Stimulated activated CD4-positive, alpha-beta T cell treated with anti-CD3 and anti-CD28 coated beads, Interleukin-1b, Interleukin-23, amount 100 ng/mL, for 48 hours (primary cell): ENCODE results near the gene NKAIN2.
"Not testable (repeated sequence)": the region's sequence is repeated elsewhere in the genome, so short reads cannot be mapped to it uniquely, and the experiment has no call there.

Experiments used
- DNase-seq: peaks from one replicate; pipeline ENCODE4 v3.0.0-alpha.2; 2020

Gene NKAIN2

GRCh38 chr6:124661097-124661661 is 857.5 kb downstream of the NKAIN2 start:
- DNase-seq, result no peak

DNA sequence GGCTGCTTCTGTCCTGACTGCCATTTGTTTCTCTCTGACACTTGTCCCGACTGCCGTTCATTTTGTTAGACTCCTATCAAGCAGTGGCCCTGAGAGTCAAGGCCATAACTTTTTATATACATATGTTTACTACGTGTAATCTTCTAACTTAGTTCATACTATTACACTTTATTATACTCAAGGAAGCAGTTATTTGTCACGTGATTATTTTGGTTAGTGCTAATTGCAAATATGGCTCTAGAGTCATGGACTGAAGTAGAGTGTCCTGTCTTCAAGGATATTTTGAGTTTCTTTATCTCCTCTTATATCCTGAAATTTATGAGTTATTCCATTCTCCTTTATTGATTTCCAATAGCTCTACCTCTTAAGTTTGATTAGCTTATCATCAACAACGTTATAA is 864.4 kb downstream of the NKAIN2 start:
- DNase-seq, result no peak

DNA sequence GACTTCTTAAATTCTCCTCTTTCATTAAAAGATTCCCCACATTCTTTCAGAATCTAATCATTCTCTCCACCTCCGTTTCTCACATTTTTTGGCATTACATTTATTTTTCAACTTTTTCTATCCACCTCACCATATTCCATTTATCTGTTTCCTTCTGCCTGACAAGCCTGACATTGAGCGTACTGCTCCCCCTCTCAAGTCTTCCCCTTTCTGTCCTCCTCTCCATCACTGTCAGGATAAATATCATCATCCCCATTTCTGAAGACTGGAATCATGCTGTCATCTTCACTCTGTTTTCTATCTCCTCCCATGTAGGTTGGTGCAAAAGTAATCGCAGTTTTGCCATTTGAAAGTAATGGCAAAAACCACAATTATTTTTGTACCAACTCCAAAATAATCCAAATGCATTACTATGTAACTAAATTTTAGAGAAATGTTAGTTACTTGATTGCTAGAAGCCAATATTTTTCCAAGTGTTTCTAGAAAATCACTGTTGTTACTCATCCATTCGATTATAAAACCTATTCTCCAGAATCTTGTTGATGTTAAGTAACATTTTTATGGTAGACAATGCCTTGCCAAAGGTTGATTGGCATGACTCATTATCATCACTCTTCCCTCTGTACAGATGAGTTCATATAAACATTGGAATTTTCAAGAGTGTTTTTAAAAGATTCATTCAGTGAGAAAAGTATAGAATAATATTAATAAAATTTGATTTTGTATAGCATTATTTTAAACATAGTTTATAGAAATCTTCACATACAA is 866.2 kb downstream of the NKAIN2 start:
- no peak for DNase-seq

DNA sequence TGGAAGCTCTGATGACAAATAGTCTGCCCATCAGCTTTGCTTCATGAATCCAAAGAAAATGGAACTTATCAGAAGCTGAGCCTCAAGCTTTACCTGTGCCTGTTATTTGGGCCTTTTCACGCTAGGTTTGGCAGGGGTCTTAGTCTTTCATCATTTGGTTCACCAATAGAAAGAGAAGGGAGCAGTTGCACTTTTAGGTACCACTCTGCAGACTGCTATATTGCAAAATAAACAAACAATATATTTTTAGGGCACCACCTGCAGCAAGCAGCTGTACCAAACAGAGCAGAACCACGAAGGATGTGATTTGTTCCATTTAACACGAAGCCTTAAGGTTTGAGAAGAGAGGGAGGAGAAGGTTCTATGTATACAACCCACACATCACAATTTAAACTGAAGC is 867.1 kb downstream of the NKAIN2 start:
- no peak for DNase-seq

DNA sequence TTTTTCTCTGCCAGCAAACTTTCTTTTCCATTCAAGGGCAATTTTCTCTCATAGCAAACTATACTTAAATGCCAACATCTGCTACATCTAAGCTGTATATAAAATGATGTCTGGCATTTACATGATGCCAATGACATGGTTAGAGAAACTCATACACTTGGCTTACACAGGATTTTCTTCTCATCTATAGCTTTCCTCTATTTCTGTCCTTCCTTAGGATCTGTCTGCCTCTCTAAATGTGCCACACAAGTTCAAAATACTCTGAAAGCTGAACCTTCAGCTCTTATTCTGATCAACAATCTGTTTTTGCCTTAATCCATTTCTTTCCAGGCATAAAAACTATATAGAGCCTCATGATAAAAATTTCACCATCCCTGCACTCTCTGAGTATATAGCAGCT is 867.7 kb downstream of the NKAIN2 start:
- no peak for DNase-seq

DNA sequence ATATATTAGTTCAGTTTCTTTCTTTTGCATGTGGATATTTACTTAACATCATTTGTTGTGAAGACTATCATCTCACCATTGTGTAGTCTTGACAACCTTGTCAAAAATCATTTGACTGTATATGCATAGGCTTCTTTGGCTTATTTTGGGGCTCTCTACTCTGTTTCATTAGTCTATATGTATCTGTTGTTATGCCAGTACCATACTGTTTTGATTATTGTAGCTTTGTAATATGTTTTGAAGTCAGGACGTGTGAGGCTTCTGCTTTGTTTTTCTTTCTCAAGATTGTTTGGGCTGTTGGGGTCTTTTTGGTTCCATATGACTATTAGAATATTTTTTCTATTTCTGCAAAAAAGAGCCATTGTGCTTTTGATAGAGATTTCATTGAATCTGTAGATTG is 870.4 kb downstream of the NKAIN2 start:
- DNase-seq, result no peak

- no peak for DNase-seq
Observed at GRCh38 chr6:124676033-124676432, 872.4 kb downstream of the NKAIN2 start.

- no peak for DNase-seq
Observed at GRCh38 chr6:124677874-124678273, 874.2 kb downstream of the NKAIN2 start.

GRCh38 chr6:124679387-124679786 is 875.7 kb downstream of the NKAIN2 start:
- no peak for DNase-seq

DNA sequence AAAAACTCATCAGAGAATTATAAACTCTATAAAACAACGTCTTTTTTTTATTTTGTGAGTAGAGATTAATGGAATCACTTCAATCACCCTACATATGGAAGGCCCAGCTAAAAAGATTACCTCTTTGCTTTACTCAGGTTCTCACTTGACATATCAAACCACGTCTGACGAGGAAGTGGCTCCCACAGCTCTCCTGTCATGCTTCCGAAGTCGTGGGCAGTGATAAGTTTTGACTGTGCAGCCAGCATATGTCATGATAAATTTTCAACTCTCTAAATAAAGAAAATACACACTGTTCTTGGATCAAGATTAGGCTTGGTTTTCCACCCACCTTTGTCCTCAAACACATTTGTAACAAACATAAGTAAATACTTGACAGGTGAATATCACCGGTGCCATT is 879.1 kb downstream of the NKAIN2 start:
- DNase-seq, result no peak

GRCh38 chr6:124683507-124683906 is 879.8 kb downstream of the NKAIN2 start:
- no peak for DNase-seq

DNA sequence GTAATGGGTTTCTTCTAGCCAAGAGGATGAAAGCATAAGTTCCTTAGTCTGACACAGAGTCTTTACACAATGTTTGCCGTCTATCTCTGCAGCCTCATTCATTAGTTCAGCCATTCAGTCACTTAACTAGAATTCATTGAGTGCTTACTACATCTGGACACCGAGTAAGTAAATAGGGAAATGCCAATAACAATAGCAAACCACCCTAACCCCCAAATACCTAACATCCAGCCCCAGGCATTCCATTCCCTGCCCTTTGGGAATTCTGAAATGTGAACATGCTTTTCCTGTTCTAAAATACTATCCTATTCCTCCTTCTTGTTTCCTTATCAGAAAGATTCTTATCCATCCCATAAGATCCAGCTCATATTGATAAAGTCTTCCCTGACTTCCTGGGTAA is 881.0 kb downstream of the NKAIN2 start:
- DNase-seq, result no peak

DNA sequence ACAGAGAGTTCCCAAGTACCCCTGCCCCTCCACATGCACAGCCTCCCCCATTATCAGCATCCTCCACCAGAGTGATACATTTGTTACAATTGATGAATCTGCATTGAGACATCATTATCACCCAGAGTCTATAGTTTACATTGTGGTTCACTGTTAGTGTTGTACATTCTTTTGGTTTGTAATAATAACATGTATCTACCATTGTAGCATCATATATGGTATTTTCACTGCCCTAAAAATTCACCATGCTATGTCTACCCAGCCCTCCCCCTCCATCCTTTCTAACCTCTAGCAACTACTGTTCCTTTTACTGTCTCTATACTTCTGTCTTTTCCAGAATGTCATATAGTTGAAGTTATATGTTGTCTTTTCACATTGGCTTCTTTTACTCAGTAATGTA is 884.7 kb downstream of the NKAIN2 start:
- DNase-seq, result no peak

DNA sequence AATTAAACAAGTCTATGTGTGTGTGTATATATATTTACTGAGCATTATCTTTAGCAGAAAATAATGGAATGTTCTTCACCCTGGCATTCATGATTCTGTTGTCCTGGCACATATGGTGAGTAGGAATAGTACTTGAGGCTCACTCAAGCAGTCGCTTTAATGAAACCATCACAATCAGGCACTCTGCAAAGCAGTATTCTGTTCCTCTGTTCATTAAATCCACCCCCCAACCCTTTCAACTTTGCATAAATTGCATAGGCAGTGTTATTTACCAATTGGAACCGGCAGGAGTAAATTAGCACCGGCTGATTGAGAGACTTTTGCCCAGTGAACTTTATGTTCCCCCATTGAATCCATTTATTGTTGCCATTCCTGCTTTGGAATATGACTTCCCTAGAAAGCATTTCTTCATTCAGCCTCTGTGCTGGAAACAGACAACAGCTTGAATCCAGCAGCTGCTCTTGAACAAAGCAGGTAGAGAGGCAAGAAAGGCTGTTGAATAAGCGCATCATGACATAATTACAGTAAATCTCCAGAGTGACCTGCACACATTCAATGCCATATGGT is 890.6 kb downstream of the NKAIN2 start:
- no peak for DNase-seq

- no peak for DNase-seq
Observed at GRCh38 chr6:124699038-124699437, 895.4 kb downstream of the NKAIN2 start.

DNA sequence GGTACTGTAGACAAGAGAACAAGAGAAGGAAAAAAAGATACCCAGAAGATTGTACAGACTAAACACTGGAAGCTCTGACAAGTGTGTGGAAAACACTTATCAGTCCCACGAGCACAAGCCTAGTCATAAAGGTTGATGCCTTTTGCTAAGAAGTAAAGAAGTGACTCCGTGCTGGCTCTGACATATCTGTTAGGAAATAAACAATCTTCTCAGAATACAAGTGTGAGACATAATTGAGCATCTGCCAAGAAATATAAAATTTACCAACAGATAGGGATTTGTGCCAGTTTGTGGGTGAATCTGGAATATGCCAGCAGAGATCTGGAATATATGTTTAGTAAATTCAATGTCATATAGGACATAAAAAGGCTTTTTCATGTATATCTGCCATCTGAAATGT is 899.9 kb downstream of the NKAIN2 start:
- DNase-seq, result no peak

GRCh38 chr6:124712532-124712931 is 908.9 kb downstream of the NKAIN2 start:
- DNase-seq, result not testable (repeated sequence)

- DNase-seq, result no peak
Observed at GRCh38 chr6:124714728-124715127, 911.1 kb downstream of the NKAIN2 start.

DNA sequence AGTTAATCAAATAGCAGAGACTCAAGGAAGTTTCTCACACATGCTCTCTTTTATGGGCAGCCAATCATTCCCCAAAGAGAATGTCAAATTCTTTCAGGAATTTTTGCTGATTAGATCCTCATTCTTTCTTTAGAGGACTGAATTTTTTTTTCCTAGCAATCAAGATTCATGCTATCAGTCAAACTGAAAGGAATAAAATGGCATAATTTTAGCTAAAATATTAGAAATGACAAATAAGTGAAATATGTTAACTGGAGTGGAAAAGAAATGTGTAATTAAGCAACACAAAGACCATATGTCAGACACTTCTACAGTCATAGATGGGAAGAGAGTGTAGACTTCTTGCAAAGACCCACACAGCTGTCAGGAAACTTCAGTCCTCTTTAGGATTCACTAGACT is 916.2 kb downstream of the NKAIN2 start:
- no peak for DNase-seq

GRCh38 chr6:124721331-124721730 is 917.7 kb downstream of the NKAIN2 start:
- no peak for DNase-seq

DNA sequence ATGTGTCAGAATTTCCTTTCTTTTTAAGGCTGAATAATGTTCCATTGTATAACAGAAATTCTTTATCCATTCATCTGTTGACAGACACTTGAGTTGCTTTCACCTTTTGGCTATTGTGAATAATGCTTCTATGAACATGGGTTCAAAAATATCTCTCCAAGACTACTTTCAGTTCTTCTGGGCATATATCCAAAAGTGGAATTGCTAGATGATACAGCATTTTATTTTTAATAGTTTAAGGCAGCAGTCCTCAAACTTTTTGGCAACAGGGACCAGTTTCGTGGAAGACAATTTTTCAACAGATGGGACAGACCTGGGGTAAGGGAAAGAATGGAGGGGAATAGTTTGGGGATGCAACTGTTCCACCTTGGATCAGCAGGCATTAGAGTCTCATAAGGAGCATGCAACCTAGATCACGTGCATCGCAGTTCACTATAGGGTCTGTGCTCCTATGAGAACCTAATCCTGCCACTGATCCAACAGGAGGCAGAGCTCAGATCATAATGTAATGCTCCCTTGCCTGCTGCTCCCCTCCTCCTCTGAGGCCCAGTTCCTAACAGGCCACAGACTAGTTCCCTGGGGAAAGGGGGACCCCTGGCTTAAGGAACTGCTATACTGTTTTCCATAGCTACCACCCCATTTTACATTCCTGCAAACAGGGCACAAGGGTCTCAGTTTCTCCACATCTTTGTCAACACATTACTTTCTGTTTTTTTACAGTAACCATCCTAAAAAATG is 918.6 kb downstream of the NKAIN2 start:
- DNase-seq, result no peak

GRCh38 chr6:124723671-124724070 is 920.0 kb downstream of the NKAIN2 start:
- no peak for DNase-seq

- not testable (repeated sequence) for DNase-seq
Observed at GRCh38 chr6:124737804-124738203, 934.1 kb downstream of the NKAIN2 start.

DNA sequence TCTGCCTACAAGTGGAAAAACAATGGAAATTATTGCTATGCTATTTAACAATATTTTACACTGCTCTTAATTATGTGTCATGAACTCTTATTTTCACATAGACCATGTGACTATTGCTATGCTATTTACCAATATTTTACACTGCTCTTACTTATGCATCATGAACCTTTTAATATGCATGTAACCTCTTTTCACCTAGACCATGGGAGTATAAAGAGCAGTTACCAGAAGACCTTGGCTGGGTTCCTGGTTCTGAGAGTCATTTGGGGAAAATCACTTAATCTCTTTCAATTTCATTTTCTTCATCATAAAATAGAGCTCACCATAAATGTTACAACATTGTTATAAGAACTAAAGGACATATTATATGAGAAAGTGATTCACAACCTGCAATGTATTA is 934.8 kb downstream of the NKAIN2 start:
- no peak for DNase-seq
